Tibial artery (tissue), 4 donors: ENCODE data around the gene UBAP1L.
A peak's percentile ranks its signal among the peaks of the same experiment; 100 is the strongest.

Experiments used
- DNase-seq, 2 donors: peaks; one replicate each; pipeline ENCODE4 v3.0.0-alpha.2; 2019
- H3K27ac ChIP-seq, 2 donors: fragments of 200-600 bp; sonication (generic) in 1 of 2; 1 replicate in 1 of 2; 2 replicates in 1 of 2; pipeline ENCODE4 v1.5.1; 2018 to 2019; ENCODE audit warnings: mild to moderate bottlenecking in 1 of 2
- H3K27me3 ChIP-seq, 2 donors: fragments of 200-600 bp; sonication (generic) in 1 of 2; one replicate each; pipeline versions ENCODE4 v1.5.1 to v1.6.0; 2016 to 2019
- H3K36me3 ChIP-seq, 3 donors: fragments of 200-600 bp; sonication (generic) in 2 of 3; one replicate each; pipeline ENCODE4 v1.5.1; 2016 to 2019; ENCODE audit warnings: mild to moderate bottlenecking in 2 of 3
- H3K4me1 ChIP-seq, 4 donors: fragments of 200-600 bp; sonication (generic) in 2 of 4; 1 replicate in 3 of 4; 2 replicates in 1 of 4; pipeline ENCODE4 v1.5.1; 2016 to 2019
- H3K4me3 ChIP-seq, 2 donors: fragments of 200-600 bp; sonication (generic) in 1 of 2; 1 replicate in 1 of 2; 2 replicates in 1 of 2; pipeline ENCODE4 v1.5.1; 2018 to 2019; ENCODE audit warnings: mild to moderate bottlenecking in 2 of 2
- H3K9me3 ChIP-seq, 3 donors: fragments of 200-600 bp; sonication (generic) in 1 of 3; one replicate each; pipeline ENCODE4 v1.5.1; 2016 to 2019
- intact Hi-C: fragments of 100-400 bp; cut with DNase I; formaldehyde crosslinking; loops from one replicate; pipeline ENCODE4 v1.15.0; 2023; ENCODE audit warnings: low total_unique reads
- TF ChIP-seq, protein P1 (sequence below), 2 experiments: fragments of 200-600 bp in 1 of 2; fragments of 450-650 bp in 1 of 2; IDR thresholded peaks; one replicate each; pipeline ENCODE4 v1.5.1; 2017 to 2019; ENCODE audit warnings: antibody characterized with exemption in 2 of 2, mild to moderate bottlenecking in 1 of 2, moderate library complexity in 1 of 2

The UBAP1L gene

DNA sequence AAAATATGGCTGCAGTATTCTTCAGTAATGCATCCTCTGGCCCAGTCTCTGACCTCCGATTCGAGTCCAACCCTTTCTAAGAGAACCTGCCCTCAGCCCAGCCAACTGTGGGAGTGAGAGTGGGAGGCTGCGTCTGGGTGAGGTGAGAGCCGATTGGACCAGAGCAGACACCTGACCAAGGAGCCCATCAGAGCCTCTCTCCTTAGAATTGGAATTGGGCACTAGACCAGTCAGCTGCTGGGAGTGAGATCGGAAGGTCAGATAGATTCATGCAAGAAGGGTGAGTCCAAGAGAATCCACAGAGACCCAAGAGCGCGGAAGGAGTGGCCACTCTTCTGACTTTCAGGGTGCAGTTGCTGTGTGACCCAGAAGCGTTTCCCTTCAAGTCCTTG is 57.5 kb downstream of the UBAP1L start:
- Histone ChIP-seq H3K27me3 (no peaks in the 10 kb centered on the region), H3K27ac (peak overlapping the region; percentile 95 to 99), H3K36me3 (peaks cover 54 to 60% (median 60%) of the 10 kb centered on the region in 3 donors), H3K9me3 (no peaks in the 10 kb centered on the region), H3K4me1 (peaks cover 0 to 93% (median 74%) of the 10 kb centered on the region in 4 donors), H3K4me3 (no peak overlapping the region)
- peak in 1 of 2 donors; percentile 67 for DNase-seq
- intact Hi-C loops = no loop called here
- TF ChIP-seq, protein P1, sequence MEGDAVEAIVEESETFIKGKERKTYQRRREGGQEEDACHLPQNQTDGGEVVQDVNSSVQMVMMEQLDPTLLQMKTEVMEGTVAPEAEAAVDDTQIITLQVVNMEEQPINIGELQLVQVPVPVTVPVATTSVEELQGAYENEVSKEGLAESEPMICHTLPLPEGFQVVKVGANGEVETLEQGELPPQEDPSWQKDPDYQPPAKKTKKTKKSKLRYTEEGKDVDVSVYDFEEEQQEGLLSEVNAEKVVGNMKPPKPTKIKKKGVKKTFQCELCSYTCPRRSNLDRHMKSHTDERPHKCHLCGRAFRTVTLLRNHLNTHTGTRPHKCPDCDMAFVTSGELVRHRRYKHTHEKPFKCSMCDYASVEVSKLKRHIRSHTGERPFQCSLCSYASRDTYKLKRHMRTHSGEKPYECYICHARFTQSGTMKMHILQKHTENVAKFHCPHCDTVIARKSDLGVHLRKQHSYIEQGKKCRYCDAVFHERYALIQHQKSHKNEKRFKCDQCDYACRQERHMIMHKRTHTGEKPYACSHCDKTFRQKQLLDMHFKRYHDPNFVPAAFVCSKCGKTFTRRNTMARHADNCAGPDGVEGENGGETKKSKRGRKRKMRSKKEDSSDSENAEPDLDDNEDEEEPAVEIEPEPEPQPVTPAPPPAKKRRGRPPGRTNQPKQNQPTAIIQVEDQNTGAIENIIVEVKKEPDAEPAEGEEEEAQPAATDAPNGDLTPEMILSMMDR (IDR thresholded peaks at IDR 0.05) = no peak

DNA sequence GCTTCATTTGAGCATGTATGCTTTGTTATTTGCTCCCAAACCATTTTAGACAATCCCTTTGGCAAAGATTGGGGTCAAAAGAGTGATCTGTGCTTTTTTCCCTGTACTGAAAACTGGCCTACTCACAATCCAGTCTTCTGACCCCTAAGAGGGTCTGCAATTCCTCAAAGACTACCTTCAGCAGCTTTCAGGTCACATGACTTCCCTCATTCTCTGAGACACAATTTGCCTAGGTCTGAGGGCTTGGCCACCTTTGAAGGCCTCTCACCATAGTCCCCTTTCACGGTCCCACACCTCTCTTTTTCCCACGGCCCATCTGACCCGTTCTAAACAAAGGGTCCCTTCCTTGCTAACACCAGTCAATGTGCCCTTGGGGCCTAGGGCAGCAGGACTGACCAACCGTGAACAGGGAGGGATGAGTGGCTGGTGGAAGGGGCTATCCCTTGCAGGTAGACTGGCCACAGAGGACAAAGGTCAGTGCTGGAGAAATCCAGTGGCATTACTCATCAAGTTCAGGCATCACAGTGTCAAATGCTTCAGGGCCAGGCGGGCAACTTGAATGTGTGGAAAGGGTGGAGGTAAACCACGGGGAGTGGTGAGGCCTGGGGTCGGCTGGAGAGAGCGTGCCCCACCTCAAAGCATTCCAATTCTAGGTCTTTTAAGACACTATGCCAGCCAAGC is 58.0 kb downstream of the UBAP1L start:
- H3K9me3 ChIP-seq = no peaks in the 10 kb centered on the region
- TF ChIP-seq, protein P1 (IDR thresholded peaks at IDR 0.05) = no peak
- no peak overlapping the region for H3K4me3 ChIP-seq
- DNase-seq = peak in 1 of 2 donors; percentile 62
- H3K36me3 ChIP-seq = peaks cover 52 to 63% (median 63%) of the 10 kb centered on the region in 3 donors
- peaks cover 0 to 89% (median 69%) of the 10 kb centered on the region in 4 donors for H3K4me1 ChIP-seq
- H3K27me3 ChIP-seq = no peaks in the 10 kb centered on the region
- intact Hi-C loops = no loop called here
- peak overlapping the region; percentile 95 to 99 for H3K27ac ChIP-seq

DNA sequence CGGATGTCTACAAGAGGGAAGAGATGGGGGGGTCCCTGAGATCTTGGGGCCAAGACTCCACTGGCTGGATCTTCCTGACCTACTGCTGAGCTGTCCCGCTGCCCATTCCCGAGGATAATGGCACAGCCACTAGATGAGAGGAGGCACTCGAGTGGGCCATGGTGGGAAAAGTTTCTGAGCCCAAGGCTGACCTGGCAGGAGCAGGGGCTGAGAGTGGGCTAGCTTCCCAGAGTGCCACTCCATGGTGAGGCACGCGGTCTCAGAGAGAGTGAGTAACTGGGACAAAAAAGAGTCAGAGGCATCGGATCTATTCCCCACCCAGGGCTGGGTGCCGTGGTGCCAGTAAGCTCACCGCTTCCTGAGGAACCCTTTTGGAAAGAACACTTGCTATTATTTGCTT is 58.9 kb downstream of the UBAP1L start:
- peak overlapping the region; percentile 95 to 99 for H3K27ac ChIP-seq
- H3K4me1 ChIP-seq = peaks cover 0 to 89% (median 62%) of the 10 kb centered on the region in 4 donors
- intact Hi-C loops = no loop called here
- TF ChIP-seq, protein P1 (IDR thresholded peaks at IDR 0.05) = no peak
- no peak for DNase-seq
- no peaks in the 10 kb centered on the region for H3K27me3 ChIP-seq
- no peak overlapping the region for H3K4me3 ChIP-seq
- peaks cover 59 to 72% (median 71%) of the 10 kb centered on the region in 3 donors for H3K36me3 ChIP-seq
- H3K9me3 ChIP-seq = no peaks in the 10 kb centered on the region

DNA sequence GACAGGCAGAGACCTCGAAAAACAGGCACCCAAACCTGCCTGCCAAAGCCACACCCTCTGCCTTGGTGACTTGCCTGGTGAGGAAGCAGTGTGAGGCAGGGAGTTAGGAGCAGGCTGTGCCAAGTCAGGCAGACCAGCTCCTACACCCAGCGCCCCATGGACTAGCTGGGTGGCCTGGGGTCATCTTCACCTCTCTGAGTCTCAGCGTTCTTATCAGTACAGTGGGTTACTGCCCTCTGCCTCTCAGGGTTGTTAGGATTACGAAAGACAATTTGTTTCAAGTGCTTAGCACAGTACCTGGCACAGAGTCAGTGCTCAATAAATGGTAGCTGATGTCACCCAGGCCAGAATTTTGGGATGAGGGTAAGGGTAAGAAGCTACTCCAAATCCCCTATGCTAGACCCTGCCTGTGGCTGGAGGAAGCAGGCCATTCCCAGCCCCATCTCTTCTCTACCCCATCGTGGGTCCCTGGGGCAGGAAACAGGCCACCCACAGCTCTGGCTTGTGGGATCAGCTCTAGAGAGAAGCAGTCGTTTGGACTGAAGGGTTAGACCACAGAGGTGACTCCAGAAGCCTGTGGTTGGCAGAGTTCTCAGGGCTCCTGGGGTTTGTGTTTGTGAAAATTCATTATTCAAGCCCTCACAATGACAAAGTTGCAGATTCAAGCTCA is 59.7 kb downstream of the UBAP1L start:
- peak in 1 of 2 donors; percentile 88 for DNase-seq
- H3K27ac ChIP-seq = peak overlapping the region; percentile 95 to 99
- TF ChIP-seq, protein P1 (IDR thresholded peaks at IDR 0.05) = no peak
- intact Hi-C loops = no loop called here
- no peaks in the 10 kb centered on the region for H3K9me3 ChIP-seq
- H3K27me3 ChIP-seq = no peaks in the 10 kb centered on the region
- no peak overlapping the region for H3K4me3 ChIP-seq
- peaks cover 62 to 73% (median 72%) of the 10 kb centered on the region in 3 donors for H3K36me3 ChIP-seq
- peaks cover 0 to 89% (median 59%) of the 10 kb centered on the region in 4 donors for H3K4me1 ChIP-seq

DNA sequence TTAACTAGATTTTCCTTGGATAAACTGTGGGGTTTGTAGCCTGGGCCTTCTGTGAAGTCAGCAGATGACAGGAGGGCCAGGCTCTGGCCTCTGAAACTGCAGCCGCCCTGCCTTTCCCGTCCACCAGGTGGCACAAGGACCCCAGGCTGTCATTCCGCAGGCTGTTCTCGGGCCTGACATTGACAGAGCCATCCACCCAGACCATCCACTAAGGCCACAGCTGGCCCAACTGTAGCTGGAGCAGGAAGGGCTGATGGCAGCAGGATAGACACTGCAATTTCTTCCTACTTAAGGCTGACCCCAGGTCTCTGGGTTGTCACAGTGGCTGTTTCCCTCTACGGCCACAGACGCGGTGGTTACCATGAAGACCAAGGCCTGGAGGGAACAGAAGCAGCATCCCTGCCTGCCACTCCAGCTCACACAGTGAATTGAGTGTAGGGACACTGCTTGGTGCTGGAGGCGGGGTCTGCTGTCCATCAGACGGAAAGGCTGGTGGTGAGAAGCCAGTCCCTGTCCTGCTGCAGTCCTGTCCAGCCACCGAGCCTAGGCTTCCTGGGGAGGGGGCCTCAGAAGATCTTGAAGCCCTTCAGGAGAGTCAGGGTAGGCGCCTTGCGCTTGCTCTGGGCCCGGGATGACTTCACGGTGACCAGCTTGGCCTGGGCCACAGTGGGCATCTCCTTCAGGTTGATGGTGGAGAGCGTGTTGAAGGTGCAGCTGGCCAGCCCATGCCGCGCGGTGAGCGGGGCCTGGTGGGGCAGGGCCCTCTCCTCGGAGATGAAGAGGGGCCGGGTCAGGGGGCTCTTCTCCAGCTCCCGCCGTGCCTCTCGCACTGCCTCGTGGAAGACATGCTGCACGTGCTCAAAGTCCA is 60.4 kb downstream of the UBAP1L start:
- peaks cover 62 to 73% (median 72%) of the 10 kb centered on the region in 3 donors for H3K36me3 ChIP-seq
- DNase-seq = peak; percentile 77 to 85
- TF ChIP-seq, protein P1 (IDR thresholded peaks at IDR 0.05) = peak; percentile 85 to 95
- intact Hi-C loops = no loop called here
- H3K27ac ChIP-seq = peak overlapping the region; percentile 95 to 99
- no peaks in the 10 kb centered on the region for H3K27me3 ChIP-seq
- H3K9me3 ChIP-seq = no peaks in the 10 kb centered on the region
- H3K4me3 ChIP-seq = no peak overlapping the region
- H3K4me1 ChIP-seq = peaks cover 0 to 89% (median 60%) of the 10 kb centered on the region in 4 donors
